Activated naive CD4-positive, alpha-beta T cell treated with anti-CD3 and anti-CD28 coated beads for 36 hours (primary cell): ENCODE measurements around the gene KLHL22. TPM values are rescaled to one million over a fixed set of nuclear protein-coding genes. Genes with fewer than 3 reads are reported as not detected.
A peak's percentile ranks its signal among the peaks of the same experiment; 100 is the strongest.
"Not testable (repeated sequence)": the region's sequence is repeated elsewhere in the genome, so short reads cannot be mapped to it uniquely, and the experiment has no call there.

ENCODE experiments used
- CTCF ChIA-PET: fragments of 350-600 bp; sonication (Branson Sonifier 250); formaldehyde crosslinking; loops from one replicate; lab custom pipeline; 2021; ENCODE audit warnings: antibody characterized with exemption; lab: Charles Lee
- DNase-seq: peaks from one replicate; pipeline ENCODE4 v3.0.0-alpha.2; 2020
- H3K27ac Mint-ChIP-seq: one replicate; pipeline ENCODE4 v1.8.0; 2021; ENCODE audit warnings: mild to moderate bottlenecking, mixed read lengths
- H3K27me3 Mint-ChIP-seq: one replicate; pipeline ENCODE4 v1.8.0; 2021; ENCODE audit warnings: low read depth, mixed read lengths
- H3K36me3 Mint-ChIP-seq: one replicate; pipeline ENCODE4 v1.8.0; 2021; ENCODE audit warnings: low read depth, mixed read lengths
- H3K4me1 Mint-ChIP-seq: one replicate; pipeline ENCODE4 v1.8.0; 2021; ENCODE audit warnings: low read depth, mixed read lengths
- H3K4me3 Mint-ChIP-seq: one replicate; pipeline ENCODE4 v1.8.0; 2021; ENCODE audit warnings: mild to moderate bottlenecking, moderate library complexity, mixed read lengths
- H3K9me3 Mint-ChIP-seq: one replicate; pipeline ENCODE4 v1.8.0; 2021; ENCODE audit warnings: mixed read lengths
- intact Hi-C: fragments of 100-400 bp; cut with micrococcal nuclease; formaldehyde crosslinking; loops from one replicate; pipeline ENCODE4 v1.15.1; 2023
- total RNA-seq, 2 experiments: library from RNA; stranded (reverse); gene quantifications; one replicate each; pipeline ENCODE4 v1.2.3, GENCODE V29; 2021

KLHL22 gene
- total RNA-seq, 2 experiments from 2014 or later, result 10.1 to 11.7 TPM

DNA sequence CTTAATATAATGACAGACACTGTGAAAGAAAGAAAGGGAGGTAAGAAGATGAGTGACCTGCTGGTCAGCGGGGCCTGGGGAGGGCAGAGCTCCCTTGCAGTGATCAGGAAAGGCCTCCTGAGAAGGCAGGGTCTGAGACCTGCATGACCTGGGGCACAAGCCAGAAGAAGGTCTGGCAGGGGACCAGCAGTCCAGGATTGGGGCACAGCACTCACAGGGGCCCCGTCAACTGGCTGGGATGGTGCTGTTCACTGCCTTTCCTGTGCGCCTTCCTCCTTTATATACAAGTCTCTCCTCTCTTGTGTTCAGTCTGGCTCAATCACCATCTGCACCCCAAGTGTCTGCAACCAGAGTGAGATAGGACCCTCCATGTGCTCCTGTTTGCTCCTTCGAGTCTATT lies 35.7 kb downstream of the KLHL22 start:
- H3K9me3 Mint-ChIP-seq, result no peaks in the 10 kb centered on the region
- peaks cover 12% of the 10 kb centered on the region for H3K36me3 Mint-ChIP-seq
- intact Hi-C loops, result loop anchor here (5.0 kb wide), 1 partner anchor 138 kb away; the partner anchor contains the start of gene DGCR6L
- peaks cover 47% of the 10 kb centered on the region for H3K4me1 Mint-ChIP-seq
- no peak overlapping the region for H3K27ac Mint-ChIP-seq
- no peak for DNase-seq
- CTCF ChIA-PET, result no interaction called here
- H3K4me3 Mint-ChIP-seq, result no peak overlapping the region
- H3K27me3 Mint-ChIP-seq, result no peaks in the 10 kb centered on the region

DNA sequence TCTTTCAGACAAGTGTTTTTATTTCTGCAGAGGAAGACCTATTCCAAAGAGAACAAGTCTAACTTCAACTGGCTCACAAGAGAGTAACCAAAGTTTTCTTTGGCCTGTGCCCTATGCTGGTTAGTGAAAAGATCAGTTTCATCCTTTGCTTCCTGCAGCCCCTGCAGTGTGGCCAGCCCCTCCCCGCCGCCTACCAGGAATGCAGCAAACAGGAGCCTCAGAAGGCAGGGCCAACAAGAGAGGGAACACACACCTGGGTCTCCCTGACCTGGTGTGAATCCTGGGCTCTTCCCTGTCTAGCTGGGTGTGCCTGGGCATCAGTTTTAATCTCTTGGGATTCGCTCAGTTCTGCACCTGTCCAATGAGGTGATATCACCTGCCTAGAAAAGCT lies 36.4 kb downstream of the KLHL22 start:
- Mint-ChIP-seq H3K36me3 (peaks cover 7% of the 10 kb centered on the region), H3K9me3 (no peaks in the 10 kb centered on the region), H3K27ac (no peak overlapping the region), H3K27me3 (no peaks in the 10 kb centered on the region), H3K4me3 (no peak overlapping the region), H3K4me1 (peaks cover 40% of the 10 kb centered on the region)
- no peak for DNase-seq
- intact Hi-C loops, result no loop called here
- CTCF ChIA-PET, result no interaction called here

DNA sequence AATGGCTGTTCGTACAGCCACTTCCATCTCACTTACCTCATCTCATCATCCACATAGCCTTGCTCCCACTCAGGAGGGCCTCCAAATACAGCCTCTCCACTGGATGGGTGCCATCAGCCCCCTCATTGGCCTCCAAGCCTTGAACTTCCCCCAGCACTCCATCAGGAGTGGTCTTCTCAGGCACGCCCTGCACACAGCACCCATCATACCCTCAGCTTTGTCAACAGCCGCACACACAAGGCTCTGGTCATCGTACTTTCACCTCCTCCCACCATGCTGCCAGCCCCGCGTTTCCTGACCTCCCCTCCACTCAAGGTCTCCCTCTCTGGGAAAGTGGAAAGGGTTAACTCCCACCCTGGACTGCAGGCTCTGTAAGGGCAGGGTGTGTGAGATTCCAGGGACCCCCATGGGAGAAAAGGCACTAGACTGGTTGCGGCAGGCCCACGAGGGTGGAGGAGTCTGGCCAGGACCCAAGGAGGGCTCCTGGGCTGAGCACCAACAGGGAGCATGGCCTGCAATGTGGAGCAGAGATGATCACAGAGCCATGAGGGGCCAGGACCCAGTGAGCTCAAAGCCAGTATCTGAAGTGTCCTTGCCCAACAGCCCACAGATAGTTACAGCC lies 37.0 kb downstream of the KLHL22 start:
- intact Hi-C loops, result no loop called here
- H3K9me3 Mint-ChIP-seq, result no peaks in the 10 kb centered on the region

DNA sequence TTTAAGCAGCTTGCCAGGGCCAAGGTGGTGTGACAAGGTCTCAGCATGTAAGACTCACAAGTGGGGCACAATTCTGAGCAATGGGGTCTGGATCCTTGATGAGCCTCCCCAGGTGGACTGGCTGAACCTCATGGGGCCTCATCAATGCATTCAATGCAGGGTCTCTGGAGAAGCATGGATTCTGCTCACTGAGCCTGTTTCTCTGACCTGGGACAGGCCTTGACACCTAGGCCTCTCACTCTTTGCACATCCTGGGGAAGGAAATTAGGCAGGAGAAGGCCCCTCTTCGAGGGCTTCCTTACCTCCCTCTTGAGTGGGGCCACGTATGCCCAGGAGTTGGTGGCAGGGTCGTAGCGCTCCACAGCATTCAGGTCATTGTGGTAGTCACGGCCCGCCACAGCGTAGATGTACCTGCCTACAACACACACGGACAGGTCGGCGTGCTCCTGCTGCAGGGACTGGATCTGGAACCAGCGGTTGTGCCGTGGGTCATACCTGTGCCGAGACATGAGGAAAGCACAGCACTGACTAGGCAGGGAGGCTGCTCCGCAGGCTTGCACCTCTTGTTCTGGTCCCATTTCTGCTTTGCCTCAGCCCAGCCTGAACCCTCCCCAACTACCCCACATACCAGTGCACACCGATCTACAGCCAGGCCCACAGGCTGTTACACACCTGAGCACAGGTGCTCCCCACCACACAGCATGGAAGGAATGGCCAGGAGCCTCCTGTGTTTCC lies 37.9 kb downstream of the KLHL22 start:
- Mint-ChIP-seq H3K4me3 (no peak overlapping the region), H3K4me1 (peaks cover 26% of the 10 kb centered on the region), H3K27me3 (no peaks in the 10 kb centered on the region), H3K27ac (no peak overlapping the region), H3K36me3 (peaks cover 5% of the 10 kb centered on the region), H3K9me3 (no peaks in the 10 kb centered on the region)
- DNase-seq, result no peak
- intact Hi-C loops, result loop anchor here (2.0 kb wide), 2 partner anchors 39 to 301 kb away; no protein-coding TSS in a partner anchor
- CTCF ChIA-PET, result interaction anchor here (1.3 to 4.9 kb wide), 2 partner anchors 32 to 39 kb away, joined by 4 to 64 read pairs; no protein-coding TSS in a partner anchor

More for the DNA sequence above, 37.0 kb downstream of the KLHL22 start:
- H3K4me1 Mint-ChIP-seq, result peaks cover 35% of the 10 kb centered on the region
- no peak for DNase-seq
- no peak overlapping the region for H3K4me3 Mint-ChIP-seq
- CTCF ChIA-PET, result no interaction called here
- peaks cover 5% of the 10 kb centered on the region for H3K36me3 Mint-ChIP-seq
- H3K27me3 Mint-ChIP-seq, result no peaks in the 10 kb centered on the region
- H3K27ac Mint-ChIP-seq, result no peak overlapping the region

DNA sequence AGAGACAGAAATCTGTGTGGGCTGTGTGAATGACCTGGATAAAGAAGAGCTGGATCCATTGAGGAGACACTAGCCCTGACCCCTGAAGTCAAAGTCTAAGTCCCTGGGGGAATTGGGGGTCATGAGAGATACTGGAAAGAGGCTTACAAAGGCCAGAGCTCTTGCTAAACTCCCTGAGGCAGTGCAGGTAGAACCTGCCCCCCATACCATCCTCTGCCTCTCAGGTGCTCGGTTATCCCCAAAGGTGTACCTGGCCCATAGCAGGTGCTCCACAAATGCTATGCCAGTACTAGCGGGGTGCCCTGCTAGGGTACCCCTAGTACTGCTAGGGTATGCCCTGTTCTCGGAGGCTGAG lies 38.9 kb downstream of the KLHL22 start:
- DNase-seq, result no peak
- Mint-ChIP-seq H3K9me3 (no peaks in the 10 kb centered on the region), H3K36me3 (peaks cover 5% of the 10 kb centered on the region), H3K4me1 (peaks cover 23% of the 10 kb centered on the region), H3K27me3 (no peaks in the 10 kb centered on the region), H3K27ac (no peak overlapping the region), H3K4me3 (no peak overlapping the region)
- intact Hi-C loops, result loop anchor here (1.0 to 2.0 kb wide), 4 partner anchors 26 to 300 kb away; no protein-coding TSS in a partner anchor
- CTCF ChIA-PET, result interaction anchor here (0.6 to 4.9 kb wide), 15 partner anchors 12 to 437 kb away, joined by 3 to 64 read pairs (median 4); partner anchors contain the start of gene KLHL22

DNA sequence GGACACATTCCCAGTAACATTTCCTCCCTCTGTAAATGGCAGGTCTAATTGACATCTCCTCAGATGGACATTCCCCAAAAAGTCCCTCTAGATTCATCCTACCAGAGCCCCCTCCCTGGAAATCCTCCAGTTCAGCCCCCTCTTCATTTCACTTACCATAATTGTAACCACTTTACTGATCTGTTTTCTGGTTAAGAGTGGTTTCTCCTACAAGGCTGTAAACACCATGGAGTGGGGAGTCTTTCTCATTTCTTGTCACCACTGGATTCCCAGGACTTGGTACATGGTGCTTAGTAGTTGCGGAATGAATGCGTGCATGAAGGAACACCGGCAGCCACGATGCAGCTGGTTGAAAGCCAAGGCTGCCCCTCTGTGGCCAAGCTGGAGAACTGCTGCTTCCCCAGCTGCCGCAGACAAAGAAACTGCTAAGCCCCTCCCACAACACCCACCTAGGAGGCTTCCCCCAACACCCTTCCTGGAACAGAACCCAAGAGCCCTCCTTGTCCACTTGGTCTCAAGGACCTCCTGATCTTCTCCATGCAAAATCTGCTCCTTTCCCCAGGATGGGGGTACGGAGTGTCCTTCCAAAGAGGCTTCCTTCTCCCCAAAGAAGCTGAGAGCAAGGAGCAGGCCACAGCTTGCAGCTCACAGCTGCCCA lies 39.4 kb downstream of the KLHL22 start:
- CTCF ChIA-PET, result interaction anchor here (0.6 to 4.9 kb wide), 16 partner anchors 13 to 437 kb away, joined by 3 to 64 read pairs (median 4); partner anchors contain the start of gene KLHL22
- Mint-ChIP-seq H3K27me3 (no peaks in the 10 kb centered on the region), H3K9me3 (no peaks in the 10 kb centered on the region), H3K4me1 (peaks cover 23% of the 10 kb centered on the region), H3K27ac (no peak overlapping the region), H3K4me3 (no peak overlapping the region), H3K36me3 (peaks cover 5% of the 10 kb centered on the region)
- peak; percentile 84 for DNase-seq
- intact Hi-C loops, result loop anchor here (1.0 to 2.0 kb wide), 4 partner anchors 26 to 299 kb away; no protein-coding TSS in a partner anchor

DNA sequence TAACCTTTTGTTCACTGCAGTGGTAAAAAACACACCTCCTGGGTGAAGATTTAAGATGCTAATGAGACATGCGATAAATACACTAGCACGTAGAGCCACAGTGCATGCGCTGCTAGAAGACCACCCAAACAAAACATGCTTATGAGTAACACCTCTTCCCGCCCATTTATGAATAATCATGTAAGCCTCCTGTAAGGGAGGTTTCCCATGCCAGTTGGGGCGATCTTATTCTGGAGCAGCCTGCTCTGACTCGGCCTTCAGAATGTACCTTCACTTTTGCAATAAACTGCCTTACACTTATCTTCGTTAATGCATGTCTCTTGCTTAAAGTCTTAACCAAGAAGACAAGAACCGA lies 39.9 kb downstream of the KLHL22 start:
- Mint-ChIP-seq H3K27me3 (no peaks in the 10 kb centered on the region), H3K36me3 (peaks cover 2% of the 10 kb centered on the region), H3K4me1 (peaks cover 18% of the 10 kb centered on the region), H3K9me3 (no peaks in the 10 kb centered on the region), H3K27ac (no peak overlapping the region), H3K4me3 (no peak overlapping the region)
- intact Hi-C loops, result loop anchor here (1.0 to 2.0 kb wide), 4 partner anchors 25 to 299 kb away; no protein-coding TSS in a partner anchor
- DNase-seq, result no peak
- CTCF ChIA-PET, result interaction anchor here (0.8 to 4.9 kb wide), 8 partner anchors 13 to 299 kb away, joined by 3 to 64 read pairs (median 6); no protein-coding TSS in a partner anchor

DNA sequence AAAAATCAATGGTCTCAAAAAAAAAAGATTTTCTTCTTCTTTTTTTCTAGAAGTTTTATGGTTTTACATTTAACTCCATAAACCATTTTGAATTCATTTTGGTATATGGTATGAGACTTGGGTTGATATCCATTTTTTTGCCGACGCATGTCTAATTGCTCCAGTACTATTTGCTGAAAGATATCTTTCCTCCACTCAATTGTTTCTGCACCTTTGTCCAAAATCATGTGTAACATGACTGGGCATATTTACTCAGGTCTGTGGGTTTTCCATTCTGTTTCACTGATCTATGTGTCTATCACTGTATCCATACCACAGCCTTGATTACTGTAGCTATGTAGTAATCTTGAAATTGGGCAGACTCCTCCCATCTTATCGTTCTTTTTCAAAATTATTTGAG lies 42.4 kb downstream of the KLHL22 start:
- CTCF ChIA-PET, result interaction anchor here (1.5 to 4.9 kb wide), 2 partner anchors 24 to 35 kb away, joined by 3 to 64 read pairs; no protein-coding TSS in a partner anchor

DNA sequence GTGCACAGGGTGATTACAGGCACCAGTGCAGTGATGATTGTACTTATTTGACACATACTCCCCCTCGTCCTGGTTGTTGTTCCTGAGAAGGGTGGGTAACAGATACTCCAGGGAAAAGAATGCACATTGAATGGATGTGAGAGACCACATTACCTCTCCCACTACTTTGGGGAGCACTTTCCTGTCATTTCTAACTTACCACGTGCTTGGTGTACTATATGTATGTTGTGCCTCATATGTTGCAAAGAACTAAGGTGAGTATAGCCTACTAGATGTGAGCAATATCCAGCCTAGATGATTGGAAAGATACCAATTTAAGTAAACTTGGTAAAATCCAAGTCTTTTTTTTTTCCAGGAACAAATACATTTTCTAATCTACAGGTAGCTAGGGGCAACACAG lies 43.7 kb downstream of the KLHL22 start:
- Mint-ChIP-seq H3K27me3 (no peaks in the 10 kb centered on the region), H3K4me3 (no peak overlapping the region), H3K9me3 (no peaks in the 10 kb centered on the region), H3K36me3 (peaks cover 2% of the 10 kb centered on the region), H3K27ac (no peak overlapping the region), H3K4me1 (peaks cover 17% of the 10 kb centered on the region)
- CTCF ChIA-PET, result interaction anchor here (1.3 kb wide), 1 partner anchor 33 kb away, joined by 5 read pairs; no protein-coding TSS in a partner anchor
- intact Hi-C loops, result no loop called here
- DNase-seq, result no peak

More for the DNA sequence above, 42.4 kb downstream of the KLHL22 start:
- Mint-ChIP-seq H3K36me3 (peaks cover 2% of the 10 kb centered on the region), H3K27me3 (no peaks in the 10 kb centered on the region), H3K4me3 (no peak overlapping the region), H3K9me3 (no peaks in the 10 kb centered on the region), H3K27ac (no peak overlapping the region), H3K4me1 (peaks cover 19% of the 10 kb centered on the region)
- no peak for DNase-seq
- intact Hi-C loops, result no loop called here

DNA sequence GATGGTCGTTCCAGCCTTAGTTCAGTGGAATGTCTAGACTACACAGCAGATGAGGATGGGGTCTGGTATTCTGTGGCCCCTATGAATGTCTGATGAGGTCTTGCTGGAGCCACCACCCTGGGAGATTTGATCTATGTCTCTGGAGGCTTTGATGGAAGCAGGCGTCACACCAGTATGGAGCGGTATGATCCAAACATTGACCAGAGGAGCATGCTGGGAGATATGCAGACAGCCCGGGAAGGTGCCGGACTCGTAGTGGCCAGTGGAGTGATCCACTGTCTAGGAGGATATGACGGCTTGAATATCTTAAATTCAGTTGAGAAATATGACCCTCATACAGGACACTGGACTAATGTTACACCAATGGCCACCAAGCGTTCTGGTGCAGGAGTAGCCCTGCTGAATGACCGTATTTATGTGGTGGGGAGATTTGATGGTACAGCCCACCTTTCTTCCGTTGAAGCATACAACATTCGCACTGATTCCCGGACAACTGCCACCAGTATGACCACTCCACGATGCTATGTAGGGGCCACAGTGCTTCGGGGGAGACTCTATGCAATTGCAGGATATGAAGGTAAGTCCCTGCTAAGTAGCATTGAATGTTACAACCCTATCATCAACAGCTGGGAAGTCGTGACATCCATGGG lies 44.3 kb downstream of the KLHL22 start:
- H3K27ac Mint-ChIP-seq, DNase-seq, H3K27me3 Mint-ChIP-seq, H3K36me3 Mint-ChIP-seq, H3K9me3 Mint-ChIP-seq, H3K4me3 Mint-ChIP-seq, intact Hi-C loops: not testable (repeated sequence)
- peaks cover 12% of the 10 kb centered on the region for H3K4me1 Mint-ChIP-seq
- CTCF ChIA-PET, result interaction anchor here (1.3 kb wide), 1 partner anchor 33 kb away, joined by 5 read pairs; no protein-coding TSS in a partner anchor

DNA sequence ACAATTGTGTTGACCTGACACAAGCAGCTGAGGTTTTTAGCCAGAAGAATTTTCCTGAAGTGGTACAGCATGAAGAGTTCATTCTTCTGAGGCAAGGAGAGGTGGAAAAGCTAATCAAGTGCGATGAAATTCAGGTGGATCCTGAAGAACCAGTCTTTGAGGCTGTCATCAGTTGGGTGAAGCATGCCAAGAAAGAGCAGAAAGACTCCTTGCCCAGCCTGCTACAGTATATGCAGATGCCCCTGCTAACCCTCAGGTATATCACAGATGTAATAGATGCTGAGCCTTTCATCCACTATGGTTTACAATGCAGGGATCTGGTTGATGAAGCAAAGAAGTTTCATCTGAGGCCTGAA lies 45.1 kb downstream of the KLHL22 start:
- no peaks in the 10 kb centered on the region for H3K27me3 Mint-ChIP-seq
- peaks cover 5% of the 10 kb centered on the region for H3K4me1 Mint-ChIP-seq
- no peaks in the 10 kb centered on the region for H3K9me3 Mint-ChIP-seq
- H3K4me3 Mint-ChIP-seq, result no peak overlapping the region
- no peak overlapping the region for H3K27ac Mint-ChIP-seq
- intact Hi-C loops, result no loop called here
- CTCF ChIA-PET, result no interaction called here
- DNase-seq, result no peak
- peaks cover 2% of the 10 kb centered on the region for H3K36me3 Mint-ChIP-seq
